GM18867 (cell line): ENCODE results near the gene IL10RA.
A peak's percentile ranks its signal among the peaks of the same experiment; 100 is the strongest.
"Not testable (repeated sequence)": the region's sequence is repeated elsewhere in the genome, so short reads cannot be mapped to it uniquely, and the experiment has no call there.

Experiments
- ATAC-seq: cut with Tn5 transposase; IDR thresholded peaks from one replicate; pipeline ENCODE4 v1.9.1; 2021; ENCODE audit warnings: mild to moderate bottlenecking, moderate library complexity; ENCODE audit not compliant: unreplicated experiment

The IL10RA gene

DNA sequence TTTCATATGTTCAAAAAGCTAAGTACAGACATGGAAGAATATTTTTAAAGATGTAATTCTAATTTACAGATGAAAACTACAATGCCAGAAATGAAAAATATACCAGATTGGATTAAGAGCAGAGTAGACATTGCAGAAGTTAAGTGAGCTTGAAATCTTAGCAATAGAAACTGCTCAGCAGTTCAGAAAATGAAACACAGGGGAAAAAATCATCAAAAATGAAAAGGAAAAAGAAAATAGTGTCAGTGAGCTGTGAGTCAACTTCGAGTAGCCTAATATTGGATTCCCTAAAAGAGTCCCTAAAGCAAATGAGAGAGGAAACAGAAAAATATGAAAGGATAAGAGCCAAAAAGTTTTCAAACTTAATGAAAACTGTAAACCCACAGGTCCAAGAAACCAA, 25.8 kb upstream of the IL10RA start:
- ATAC-seq, result no peak

DNA sequence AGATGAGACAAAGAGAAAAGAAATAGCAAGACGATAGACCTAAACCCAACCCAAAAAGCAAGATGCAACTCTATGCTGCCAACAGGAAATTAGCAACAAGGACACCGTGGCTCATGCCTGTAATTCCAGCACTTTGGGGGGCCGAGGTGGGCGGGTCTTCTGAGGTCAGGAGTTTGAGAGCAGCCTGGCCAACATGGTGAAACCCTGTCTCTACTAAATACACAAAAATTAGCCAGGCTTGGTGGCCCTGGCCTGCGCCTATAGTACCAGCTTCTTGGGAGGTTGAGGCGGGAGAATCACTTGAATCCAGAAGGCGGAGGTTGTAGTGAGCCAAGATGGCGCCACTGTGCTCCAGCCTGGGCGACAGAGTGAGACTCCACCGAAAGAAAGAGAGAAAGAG, 24.3 kb upstream of the IL10RA start:
- ATAC-seq, result no peak

DNA sequence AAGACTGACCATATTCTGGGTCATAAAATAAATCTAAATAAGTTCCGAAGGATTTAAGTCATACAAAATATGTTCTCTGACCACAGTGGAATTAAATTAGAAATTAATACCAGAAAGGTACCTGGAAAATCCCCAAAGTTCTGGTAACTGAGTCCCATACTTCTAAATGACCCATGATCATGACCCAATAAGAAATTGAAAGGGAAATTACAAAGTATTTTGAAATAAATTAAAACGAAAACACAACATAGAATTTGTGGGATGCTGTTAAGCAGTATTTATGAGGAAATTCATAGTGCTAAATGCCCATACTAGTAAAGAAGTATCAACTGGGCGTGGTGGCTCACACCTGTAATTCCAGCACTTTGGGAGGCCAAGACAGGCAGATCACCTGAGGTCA, 23.4 kb upstream of the IL10RA start:
- no peak for ATAC-seq

DNA sequence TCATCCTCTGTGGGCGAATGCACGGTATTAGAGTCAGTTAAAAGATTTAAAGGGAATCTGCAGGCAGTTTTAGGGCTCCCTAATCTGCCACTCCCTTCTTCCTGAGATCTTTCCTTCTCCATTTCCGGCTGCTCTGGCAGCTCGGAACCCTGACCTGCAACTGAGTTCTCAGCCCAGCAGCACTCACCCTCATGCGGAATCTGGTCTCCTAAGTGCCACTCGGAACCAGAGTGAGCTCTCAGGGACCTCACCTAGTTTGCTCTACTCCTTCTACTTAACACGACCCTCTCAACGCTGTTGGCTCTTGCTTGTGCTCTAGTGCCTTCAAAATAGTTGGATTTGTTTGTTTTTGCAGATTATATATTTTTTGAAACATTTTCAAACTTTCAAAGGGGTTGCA, 19.3 kb upstream of the IL10RA start:
- ATAC-seq, result no peak

DNA sequence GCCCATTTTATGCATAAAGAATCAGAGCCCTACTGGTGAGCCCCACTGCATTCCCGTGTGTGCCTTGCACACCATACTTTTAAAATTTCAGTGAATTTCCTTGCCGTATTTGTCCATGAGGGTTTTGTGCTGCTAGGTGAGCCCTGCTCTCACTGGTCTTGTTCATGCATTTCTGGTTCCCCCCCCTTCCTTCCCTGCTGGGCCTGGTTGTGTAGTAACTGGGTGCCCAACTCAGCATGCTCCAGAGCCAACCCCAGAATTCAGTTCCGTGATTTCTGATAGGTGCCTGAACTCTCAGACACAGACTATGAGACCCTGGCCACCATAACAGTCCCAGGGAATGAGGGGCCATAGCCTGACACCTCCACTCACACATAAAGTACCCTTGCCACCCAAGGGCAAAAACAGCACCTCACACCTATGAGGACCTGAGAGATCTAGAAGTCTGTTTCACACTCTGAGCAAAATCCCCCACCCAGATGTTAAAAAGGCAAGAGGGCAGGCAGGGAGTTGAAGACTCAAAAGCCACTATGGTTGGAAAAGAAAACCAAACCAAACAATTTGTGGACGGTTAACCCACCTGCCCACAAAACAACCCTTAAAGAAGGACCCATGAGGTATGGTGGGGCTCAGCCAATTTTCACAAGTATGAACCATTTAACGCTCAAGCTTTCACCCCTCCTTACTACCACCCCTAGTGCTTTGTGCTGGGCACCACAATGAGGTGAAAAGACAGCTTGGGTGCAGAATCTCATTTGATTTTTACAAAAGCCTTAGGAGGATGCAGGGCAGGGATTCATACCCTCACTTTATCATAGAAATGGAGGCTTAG, 16.8 kb upstream of the IL10RA start:
- ATAC-seq, result no peak

DNA sequence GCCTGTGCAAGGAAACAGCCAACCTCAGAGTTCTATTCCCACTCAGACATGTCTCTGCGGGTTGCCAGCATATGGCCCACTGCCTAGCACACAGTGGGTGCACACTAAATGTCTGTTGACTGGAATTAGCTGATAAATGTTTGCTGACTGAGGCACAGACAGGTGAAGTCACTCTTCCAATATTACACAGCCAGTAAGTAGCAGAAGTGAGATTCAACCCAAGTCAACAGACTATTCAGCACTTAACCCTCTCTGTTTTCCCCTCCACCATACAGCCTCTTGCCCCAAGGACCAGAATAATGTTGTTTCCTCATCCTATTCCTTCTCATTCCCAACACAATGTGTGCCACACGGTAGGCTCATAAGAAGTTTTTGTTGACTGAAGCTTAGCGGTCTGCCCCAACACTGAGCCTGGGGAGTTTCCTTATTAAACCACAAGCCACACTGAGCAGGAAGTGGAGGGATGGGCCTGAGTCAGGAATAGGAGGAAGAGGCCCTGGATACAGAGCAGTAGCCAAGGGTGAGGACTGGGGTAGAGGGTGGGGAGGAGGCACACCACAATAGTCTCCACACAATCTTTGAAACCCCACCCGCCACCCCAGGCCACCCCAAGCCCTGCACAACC, 15.7 kb upstream of the IL10RA start:
- no peak for ATAC-seq

DNA sequence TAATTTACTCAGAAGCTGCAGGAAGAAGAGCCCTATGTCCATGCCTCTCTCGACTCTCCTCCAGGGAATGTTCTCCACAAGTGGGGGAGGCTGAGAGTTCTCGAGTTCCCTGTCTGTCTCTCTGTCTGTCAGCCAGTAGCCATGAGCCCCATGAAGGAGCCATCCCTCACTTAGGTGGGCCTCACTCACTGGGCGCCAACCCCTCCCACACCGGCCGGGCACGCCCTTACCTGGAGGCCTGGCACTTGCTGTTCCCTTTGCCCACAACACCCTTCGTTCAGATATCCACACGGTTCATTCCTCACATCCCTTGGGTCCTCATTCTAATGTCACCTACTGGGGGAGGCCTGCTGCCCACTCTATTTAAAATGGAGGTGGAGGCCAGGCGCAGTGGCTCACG, 14.2 kb upstream of the IL10RA start:
- ATAC-seq, result no peak

DNA sequence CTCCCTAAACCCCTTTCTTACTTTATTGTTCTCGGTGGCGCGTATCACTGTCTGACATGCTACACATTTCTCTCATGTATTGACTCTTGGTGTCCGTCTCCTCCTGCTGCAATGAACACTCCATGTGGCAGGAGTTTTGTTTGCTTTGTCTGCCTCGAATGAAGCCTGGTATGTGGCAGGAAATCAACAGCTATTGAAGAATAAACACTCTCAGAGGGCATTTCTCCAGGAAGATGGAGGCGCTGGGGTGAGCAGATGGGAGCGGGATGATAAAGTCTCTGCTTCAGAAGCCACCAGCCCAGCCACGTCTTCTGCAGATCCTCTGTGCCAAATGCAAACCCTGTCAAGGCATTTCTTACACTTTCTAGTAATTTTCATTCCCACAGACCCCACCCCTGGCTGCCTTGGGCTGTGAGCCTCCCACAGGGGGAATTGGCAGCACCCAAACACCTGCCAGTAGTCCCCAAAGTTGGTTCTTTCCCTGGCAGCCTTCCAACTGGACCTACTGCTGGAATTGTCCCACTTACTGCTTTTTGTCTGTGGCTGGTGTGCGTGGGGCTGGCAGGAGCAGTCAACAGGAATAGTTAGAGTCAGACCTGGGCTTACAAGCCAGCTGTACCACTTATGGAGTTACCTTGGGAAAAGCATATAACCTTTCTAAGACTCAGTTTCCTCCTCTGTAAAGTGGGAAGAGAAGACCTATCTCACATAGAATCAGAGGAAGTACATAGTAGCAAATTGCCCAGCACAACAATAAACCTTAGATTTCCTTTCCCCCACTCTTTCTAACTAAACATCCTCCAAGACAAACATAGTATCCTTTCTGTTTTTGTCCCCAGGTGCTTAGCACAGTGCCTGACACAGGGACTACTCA, 13.3 kb upstream of the IL10RA start:
- no peak for ATAC-seq

DNA sequence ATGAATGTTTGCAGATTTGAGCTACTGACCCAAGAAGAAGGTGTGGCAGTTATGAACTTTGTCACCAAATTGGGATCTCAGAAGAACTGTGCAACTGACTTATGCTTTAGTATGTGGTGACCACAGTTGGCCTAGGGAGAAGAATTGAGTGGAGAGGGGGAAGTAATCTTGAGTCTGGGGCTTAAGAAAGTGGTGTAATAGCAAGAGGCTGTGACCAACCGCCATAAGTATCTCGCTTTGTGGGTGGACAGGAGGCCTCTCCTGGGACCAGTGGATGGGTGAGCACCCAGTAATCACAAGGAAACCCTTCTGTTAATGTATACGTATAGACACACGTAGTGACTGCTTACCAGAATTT, 12.7 kb upstream of the IL10RA start:
- no peak for ATAC-seq

DNA sequence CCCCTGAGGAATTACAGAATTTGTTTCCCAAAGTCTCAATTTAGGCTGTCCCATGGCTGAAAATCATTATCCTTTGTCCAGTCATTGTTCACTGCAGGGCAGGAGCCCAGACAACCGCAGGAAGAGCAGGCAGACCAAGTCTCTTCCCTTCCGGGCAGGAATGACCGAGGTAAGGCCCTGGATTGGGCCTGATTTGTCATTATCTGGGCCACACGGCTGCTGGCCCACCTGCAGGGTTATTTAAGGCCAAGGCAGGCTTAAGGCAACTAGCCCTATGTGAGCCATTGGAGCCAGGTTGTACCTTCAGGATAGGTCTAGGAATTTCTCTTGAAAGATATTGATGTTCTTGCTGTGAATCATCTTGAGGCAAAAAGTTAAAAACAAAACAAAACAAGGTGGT, 9.7 kb upstream of the IL10RA start:
- ATAC-seq, result no peak

DNA sequence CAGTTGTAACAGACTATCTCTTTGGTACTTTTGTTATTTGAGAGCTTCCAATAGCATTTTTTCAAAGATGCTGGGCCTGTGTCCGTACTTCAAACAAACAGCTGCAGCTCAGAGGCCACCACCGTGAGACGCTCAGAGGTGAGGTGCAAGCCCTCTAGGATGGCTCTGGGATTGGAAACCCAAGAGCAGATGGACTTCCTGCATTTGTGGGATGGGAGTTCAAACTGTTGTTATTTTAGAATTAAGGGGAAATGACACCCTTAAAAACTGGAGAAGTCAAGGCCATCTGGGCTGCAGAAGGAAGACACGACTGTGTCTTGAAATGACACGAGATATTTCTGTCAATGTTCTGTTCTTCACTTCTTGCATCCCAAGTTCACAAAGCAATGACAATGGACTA, 9.2 kb upstream of the IL10RA start:
- ATAC-seq, result no peak

DNA sequence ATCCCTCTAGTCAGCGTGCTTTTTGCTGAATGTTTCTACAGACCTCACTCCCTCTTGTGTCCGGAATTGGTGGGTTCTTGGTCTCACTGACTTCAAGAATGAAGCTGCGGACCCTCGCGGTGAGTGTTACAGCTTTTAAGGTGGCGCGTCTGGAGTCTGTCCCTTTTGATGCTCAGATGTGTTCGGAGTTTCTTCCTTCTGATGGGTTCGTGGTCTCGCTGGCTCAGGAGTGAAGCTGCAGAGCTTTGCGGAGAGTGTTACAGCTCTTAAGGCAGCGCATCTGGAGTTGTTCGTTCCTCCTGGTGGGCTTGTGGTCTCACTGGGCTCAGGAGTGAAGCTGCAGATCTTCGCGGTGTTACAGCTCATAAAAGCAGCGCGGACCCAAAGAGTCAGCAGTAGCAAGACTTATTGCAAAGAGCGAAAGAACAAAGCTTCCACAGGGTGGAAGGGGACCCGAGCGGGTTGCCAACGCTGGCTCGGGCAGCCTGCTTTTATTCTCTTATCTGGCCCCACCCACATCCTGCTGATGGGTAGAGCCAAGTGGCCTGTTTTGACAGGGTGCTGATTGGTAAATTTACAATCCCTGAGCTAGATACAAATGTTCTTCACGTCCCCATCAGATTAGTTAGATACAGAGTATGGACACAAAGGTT, 8.5 kb upstream of the IL10RA start:
- ATAC-seq, result not testable (repeated sequence)

DNA sequence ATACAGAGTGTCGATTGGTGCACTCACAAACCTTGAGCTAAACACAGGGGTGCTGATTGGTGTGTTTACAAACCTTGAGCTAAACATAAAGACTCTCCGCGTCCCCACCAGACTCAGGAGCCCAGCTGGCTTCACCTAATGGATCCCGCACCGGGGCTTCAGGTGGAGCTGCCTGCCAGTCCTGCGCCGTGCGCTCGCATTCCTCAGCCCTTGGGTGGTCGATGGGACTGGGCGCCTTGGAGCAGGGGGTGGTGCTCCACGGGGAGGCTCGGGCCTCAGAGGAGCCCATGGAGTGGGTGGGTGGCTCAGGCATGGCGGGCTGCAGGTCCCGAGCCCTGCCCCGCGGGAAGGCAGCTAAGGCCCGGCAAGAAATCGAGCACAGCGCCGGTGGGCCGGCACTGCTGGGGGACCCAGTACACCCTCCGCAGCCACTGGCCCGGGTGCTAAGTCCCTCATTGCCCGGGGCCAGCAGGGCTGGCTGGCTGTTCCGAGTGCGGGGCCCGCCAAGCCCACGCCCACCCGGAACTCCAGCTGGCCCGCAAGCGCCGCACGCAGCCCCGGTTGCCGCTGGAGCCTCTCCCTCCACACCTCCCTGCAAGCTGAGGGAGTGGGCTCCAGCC, 7.8 kb upstream of the IL10RA start:
- not testable (repeated sequence) for ATAC-seq

DNA sequence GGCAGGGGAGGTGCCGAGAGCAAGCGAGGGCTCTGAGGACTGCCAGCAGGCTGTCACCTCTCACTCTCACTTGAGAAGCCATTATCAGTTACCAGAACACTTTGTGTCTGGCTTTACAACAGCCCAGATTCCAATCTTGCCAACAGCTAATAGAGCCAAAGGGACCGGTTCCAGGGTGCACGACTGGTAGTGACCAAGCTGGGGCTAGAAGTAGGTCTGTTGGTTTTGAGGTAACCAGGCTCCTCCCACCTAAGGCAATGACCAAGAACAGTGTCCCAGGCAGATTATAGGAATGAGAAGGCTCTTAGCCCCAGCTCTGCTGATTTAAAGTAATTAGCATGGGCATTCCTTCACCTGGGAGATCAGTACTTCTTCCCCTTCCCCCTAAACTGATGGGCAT, 7.2 kb upstream of the IL10RA start:
- no peak for ATAC-seq

DNA sequence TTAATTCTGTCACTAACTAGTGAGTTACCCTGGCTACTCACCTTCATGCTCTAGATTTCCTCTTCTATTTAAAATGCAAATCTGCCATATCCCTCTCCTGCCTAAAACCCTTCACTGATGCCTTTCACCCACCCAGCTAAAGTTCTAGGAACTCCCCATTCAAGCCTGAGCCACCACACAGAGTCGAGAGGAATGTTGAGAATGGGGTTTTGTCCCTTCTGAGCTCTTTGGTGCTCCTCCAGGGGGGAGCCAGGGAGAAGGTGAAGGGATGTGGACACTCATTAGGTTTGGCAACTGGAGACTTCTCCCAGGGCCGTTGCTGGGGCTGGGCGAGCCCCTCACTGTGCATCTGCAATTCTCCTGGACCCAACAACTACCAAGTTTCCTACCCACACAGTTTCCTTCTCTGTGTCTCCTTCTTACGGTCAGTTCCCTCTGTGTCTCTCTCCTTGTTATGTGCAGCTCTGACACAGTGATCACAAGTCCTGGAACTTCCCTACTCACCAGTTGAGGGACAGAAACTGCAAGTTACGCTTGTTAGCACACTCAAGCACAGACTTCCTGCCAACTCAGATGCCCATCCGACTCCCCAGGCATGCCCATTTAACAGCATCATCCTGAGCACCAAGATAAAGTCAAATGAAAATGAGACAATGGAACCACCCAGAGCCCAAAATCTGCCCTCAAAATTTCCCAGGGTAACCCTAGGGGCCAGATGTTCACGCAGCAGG, 6.5 kb upstream of the IL10RA start:
- ATAC-seq, result peak; percentile 54

DNA sequence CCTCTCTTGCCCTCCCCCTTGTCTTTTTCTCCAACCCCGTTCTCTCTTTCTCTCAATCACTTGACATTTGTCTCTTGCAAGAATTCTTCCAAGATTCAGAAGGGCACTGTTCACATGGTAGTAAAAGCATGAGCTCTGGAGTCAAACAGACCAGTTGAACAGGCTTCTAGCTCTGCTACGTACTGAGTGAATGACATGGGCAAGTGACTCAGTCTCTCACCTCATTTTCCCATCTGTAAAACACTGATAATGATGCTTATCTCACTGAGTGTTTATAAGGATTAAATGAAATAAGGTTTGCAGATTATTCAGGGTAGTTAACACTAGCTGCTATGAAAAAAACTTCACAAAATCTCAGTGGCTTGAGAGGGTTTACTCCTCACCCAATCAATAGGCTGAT, 5.9 kb upstream of the IL10RA start:
- peak; percentile 17 for ATAC-seq

DNA sequence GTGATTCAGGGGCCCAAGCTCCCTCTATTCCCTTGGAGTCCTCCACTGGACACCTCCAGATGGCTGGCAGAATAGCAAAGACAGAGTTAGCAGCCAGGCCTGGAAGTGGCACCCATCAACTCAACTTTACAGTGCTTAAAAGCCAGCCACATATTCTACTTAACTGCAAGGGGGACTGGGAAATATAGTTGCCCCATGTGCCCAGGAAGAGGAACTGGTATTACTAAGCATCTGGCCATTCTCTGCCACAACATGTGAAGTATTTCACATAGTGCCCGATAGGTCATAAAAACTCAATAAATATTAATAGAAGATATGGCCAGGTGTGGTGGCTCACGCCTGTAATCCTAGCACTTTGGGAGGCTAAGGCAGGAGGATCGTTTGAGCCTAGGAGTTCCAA, 5.5 kb upstream of the IL10RA start:
- ATAC-seq, result no peak

DNA sequence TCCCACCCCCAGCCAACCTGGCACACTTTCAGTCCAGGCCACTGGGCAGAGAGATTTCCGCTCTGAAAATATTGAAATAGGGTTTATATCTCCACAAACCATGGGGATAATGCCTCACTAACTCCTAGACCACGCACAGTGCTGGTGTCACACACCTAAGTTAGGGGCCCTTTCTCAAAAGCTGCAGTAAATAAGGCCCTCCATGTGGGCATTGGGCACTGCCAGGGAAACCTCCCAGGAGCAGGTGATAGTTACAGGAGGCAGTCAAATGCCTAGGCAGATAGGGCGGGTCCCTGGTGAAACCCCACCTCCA, 3.1 kb upstream of the IL10RA start:
- ATAC-seq, result no peak

DNA sequence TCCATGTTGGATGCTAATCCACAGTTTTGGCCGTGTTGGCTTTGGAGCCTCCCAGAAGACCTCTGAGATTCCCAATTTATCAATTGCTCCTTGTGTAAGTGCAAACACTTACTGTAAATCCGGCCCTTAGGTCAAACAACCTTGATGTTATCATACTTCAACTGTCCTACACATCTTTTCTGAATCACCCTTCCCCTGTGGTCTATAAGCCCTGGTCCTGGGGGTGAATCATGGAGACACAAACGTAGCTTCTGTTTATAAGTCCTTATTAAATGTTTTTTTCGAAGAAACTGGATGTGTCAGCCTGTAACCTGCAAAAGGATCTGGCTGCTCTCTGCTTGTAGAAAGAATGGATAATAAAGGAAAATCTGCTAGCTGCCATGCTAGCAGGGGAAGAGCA, 1.7 kb upstream of the IL10RA start:
- ATAC-seq, result no peak

DNA sequence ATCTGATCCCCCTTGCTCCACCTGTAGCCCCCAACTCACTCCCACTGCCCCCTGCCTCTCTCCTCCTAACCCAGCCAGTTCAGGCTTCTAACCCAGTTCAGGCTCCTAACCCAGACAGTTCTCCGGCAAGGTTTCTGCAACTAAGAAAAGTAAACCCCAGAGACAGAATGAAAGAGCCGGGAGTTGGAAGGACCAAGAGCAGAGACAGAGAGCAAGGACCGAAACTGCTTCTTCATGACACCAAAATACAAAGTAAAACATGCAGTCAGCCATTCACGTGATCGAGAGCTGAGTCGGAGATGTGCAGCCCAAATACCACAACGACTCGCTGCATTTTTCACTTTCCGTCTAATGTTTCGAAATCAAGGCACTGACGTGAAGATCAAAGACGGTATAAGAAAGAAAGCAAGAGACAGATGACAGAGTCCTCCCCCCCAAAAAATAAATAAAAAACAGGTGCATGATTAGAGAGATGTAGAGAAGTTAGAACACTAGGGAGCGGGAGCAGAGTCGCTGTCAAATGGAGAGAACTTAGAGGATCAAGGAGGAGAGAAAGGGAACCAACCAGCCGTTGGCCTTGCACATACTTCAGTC, 884 bp downstream of the IL10RA start:
- ATAC-seq, result peak; percentile 54
